Peyer's patch (tissue), 4 donors: ENCODE results near the gene SYNE3.

Experiments
- CTCF ChIP-seq, 6 experiments: fragments of 450-650 bp in 4 of 6; fragments of 200-600 bp in 2 of 6; sonication (generic) in 1 of 6; IDR thresholded peaks; one replicate each; pipeline ENCODE4 v1.5.1; 2017 to 2019; ENCODE audit warnings: antibody characterized with exemption in 6 of 6, mild to moderate bottlenecking in 3 of 6, moderate library complexity in 1 of 6
- POLR2A ChIP-seq, 2 donors: fragments of 450-650 bp; IDR thresholded peaks; one replicate each; pipeline ENCODE4 v1.5.1; 2017; ENCODE audit warnings: antibody characterized with exemption in 2 of 2, mild to moderate bottlenecking in 2 of 2, moderate library complexity in 2 of 2

DNA sequence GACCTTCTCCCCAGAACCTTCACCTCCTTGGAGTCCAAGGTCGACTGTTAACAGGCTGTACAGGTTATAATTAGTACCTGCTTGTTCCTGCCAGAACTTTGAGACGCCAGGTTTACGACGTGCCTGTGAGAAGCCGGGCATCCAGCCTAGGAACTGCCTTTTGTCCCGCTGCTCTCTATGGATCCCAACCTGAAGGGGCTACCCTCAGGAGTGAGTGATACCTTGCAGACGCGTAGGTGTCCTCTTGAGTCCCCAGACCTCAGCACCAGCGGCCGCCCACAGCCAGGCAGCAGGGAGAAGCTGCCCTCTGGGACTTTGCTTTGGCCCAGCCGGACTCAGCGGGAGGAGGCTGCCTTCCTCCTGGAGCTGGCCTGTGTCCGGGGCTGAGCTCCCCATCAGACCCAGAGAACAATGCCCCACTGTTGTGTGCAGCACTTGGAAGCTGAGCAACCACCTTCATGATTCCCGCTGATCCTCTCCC, 16.2 kb downstream of the SYNE3 start:
- TF ChIP-seq CTCF (IDR thresholded peaks at IDR 0.05) (no peak), POLR2A (IDR thresholded peaks at IDR 0.05) (no peak)
